HepG2 (cell line): Measurements from ENCODE around the gene PIF1. TPM values are rescaled to one million over a fixed set of nuclear protein-coding genes. Genes with fewer than 3 reads are reported as not detected.

Source experiments
- AGO2 ChIP-seq: fragments of 200-400 bp; formaldehyde crosslinking; optimal IDR thresholded peaks from 2 replicates; pipeline ENCODE3; 2017; ENCODE audit warnings: mild to moderate bottlenecking, low read depth, low read length, moderate library complexity
- ETS1 ChIP-seq: sonication (generic); formaldehyde crosslinking; IDR thresholded peaks from 2 replicates; pipeline ENCODE4 v1.4.0; 2020; ENCODE audit warnings: missing genetic modification reagents
- FOXK1 ChIP-seq: sonication (generic); formaldehyde crosslinking; IDR thresholded peaks from 2 replicates; pipeline ENCODE4 v1.4.0; 2020; ENCODE audit warnings: low read depth, missing genetic modification reagents, borderline replicate concordance
- FOXK2 ChIP-seq: fragments of 450-650 bp; IDR thresholded peaks from 2 replicates; pipeline ENCODE4 v1.6.1; 2016
- GLMP ChIP-seq: sonication (generic); formaldehyde crosslinking; IDR thresholded peaks from 2 replicates; pipeline ENCODE4 v1.9.0; 2021; ENCODE audit warnings: missing genetic modification reagents, mild to moderate bottlenecking, borderline replicate concordance
- KLF13 ChIP-seq: sonication (generic); formaldehyde crosslinking; IDR thresholded peaks from 2 replicates; pipeline ENCODE4 v1.4.0; 2020; ENCODE audit warnings: mild to moderate bottlenecking, missing genetic modification reagents
- NR0B2 ChIP-seq: sonication (generic); formaldehyde crosslinking; IDR thresholded peaks from 2 replicates; pipeline ENCODE4 v1.4.0; 2020; ENCODE audit warnings: mild to moderate bottlenecking, missing genetic modification reagents
- RARA ChIP-seq: IDR thresholded peaks from 2 replicates; pipeline ENCODE4 v1.6.1; 2016; ENCODE audit warnings: missing genetic modification reagents, missing compliant biosample characterization
- SATB2 ChIP-seq: sonication (generic); formaldehyde crosslinking; IDR thresholded peaks from 2 replicates; pipeline ENCODE4 v1.5.0; 2020; ENCODE audit warnings: missing genetic modification reagents
- TAF1 ChIP-seq: sonication (generic); formaldehyde crosslinking; IDR thresholded peaks from 2 replicates; pipeline ENCODE4 v1.4.0; 2020; ENCODE audit warnings: missing genetic modification reagents
- ZBTB38 ChIP-seq: sonication (generic); formaldehyde crosslinking; IDR thresholded peaks from 2 replicates; pipeline ENCODE4 v1.5.1; 2020; ENCODE audit warnings: mild to moderate bottlenecking, missing genetic modification reagents
- ZFP36 ChIP-seq: fragments of 150-350 bp; IDR thresholded peaks from 2 replicates; pipeline ENCODE4 v1.6.1; 2018; ENCODE audit warnings: borderline replicate concordance, low read length, low read depth; ENCODE audit not compliant: partially characterized antibody
- ZNF274 ChIP-seq: sonication (generic); formaldehyde crosslinking; IDR thresholded peaks from 2 replicates; pipeline ENCODE4 v1.5.1; 2020; ENCODE audit warnings: mild to moderate bottlenecking, missing genetic modification reagents
- ZNF615 ChIP-seq: sonication (generic); formaldehyde crosslinking; IDR thresholded peaks from 2 replicates; pipeline ENCODE4 v1.5.0; 2020; ENCODE audit warnings: mild to moderate bottlenecking, missing genetic modification reagents, borderline replicate concordance
- ZNF747 ChIP-seq: sonication (generic); formaldehyde crosslinking; IDR thresholded peaks from 2 replicates; pipeline ENCODE4 v1.8.1; 2023; ENCODE audit warnings: missing genetic modification reagents, mild to moderate bottlenecking, borderline replicate concordance
- polyA plus RNA-seq, 8 experiments: library from polyadenylated mRNA; depleted of rRNA in 3 of 8; stranded (reverse) in 7 of 8; unstranded in 1 of 8; fragments of >200 nt; fragmentation: Illumina TruSeq in 4 of 8; extraction: Trizol in 4 of 8; gene quantifications; 2 replicates each; pipeline versions ENCODE4 v1.2.1 to v1.2.3, GENCODE V29; 2011 to 2016; ENCODE audit warnings: low read depth in 4 of 8, missing spikeins in 1 of 8, mixed read lengths in 1 of 8; ENCODE audit not compliant: insufficient read depth in 1 of 8
- total RNA-seq, 5 experiments: library from RNA; depleted of rRNA; stranded (reverse); fragments of >200 nt; fragmentation: Illumina TruSeq; extraction: Trizol; gene quantifications; 2 replicates each; pipeline ENCODE4 v1.2.3, GENCODE V29; 2016; ENCODE audit warnings: low read depth in 1 of 5
- TF ChIP-seq, protein P1 (sequence below): sonication (generic); formaldehyde crosslinking; IDR thresholded peaks from 2 replicates; pipeline ENCODE4 v1.8.1; 2023; ENCODE audit warnings: mild to moderate bottlenecking, inconsistent platforms, moderate library complexity, missing genetic modification reagents, borderline replicate concordance
- TF ChIP-seq, protein P2 (sequence below): sonication (generic); formaldehyde crosslinking; IDR thresholded peaks from 2 replicates; pipeline ENCODE4 v1.5.1; 2020; ENCODE audit warnings: mild to moderate bottlenecking, missing genetic modification reagents
- TF ChIP-seq, protein P3 (sequence below): sonication (generic); formaldehyde crosslinking; IDR thresholded peaks from 2 replicates; pipeline ENCODE4 v1.4.0; 2020; ENCODE audit warnings: missing genetic modification reagents, borderline replicate concordance

The PIF1 gene
- total and polyA plus RNA-seq, 2 of the 13 experiments (the other 11 are each of a cell fraction or from before 2014, with no cell fraction given): 18.5 to 19.7 TPM

DNA sequence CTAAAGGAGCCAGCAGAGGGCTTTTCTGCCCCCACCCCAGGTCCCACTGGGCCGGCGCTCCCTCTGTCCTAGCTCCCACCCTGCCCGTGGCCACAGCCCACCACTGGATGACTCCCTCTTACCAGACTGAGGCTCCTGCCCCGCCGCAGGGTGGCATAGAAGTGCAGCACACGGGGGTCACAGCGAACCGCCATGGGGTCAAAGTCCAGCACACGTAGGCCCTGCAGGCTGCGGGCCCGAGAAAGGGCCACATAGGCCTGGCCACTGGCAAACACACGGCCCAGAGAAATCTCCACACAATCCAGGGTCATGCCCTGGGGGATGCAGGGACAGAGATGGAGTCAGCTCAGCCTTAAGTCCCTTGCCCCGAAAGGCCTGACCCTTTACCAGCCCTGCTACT is 9.0 kb downstream of the PIF1 start (continued):
- TF ChIP-seq ETS1 (CRISPR knock-in tag) (no peak), ZNF274 (no peak), ZNF615 (no peak), AGO2 (peak; percentile 84), ZFP36 (no peak), KLF13 (no peak), TAF1 (CRISPR knock-in tag) (peak; percentile 29; the same call in 1 of the 2 replicates), GLMP (CRISPR knock-in tag) (no peak), NR0B2 (CRISPR knock-in tag) (peak; percentile 16; the same call in 1 of the 2 replicates), RARA (CRISPR knock-in tag) (peak; percentile 50), SATB2 (CRISPR knock-in tag) (no peak), ZBTB38 (peak; percentile 63), FOXK1 (no peak), FOXK2 (no peak), ZNF747 (CRISPR knock-in tag) (no peak)
- TF ChIP-seq, protein P1, sequence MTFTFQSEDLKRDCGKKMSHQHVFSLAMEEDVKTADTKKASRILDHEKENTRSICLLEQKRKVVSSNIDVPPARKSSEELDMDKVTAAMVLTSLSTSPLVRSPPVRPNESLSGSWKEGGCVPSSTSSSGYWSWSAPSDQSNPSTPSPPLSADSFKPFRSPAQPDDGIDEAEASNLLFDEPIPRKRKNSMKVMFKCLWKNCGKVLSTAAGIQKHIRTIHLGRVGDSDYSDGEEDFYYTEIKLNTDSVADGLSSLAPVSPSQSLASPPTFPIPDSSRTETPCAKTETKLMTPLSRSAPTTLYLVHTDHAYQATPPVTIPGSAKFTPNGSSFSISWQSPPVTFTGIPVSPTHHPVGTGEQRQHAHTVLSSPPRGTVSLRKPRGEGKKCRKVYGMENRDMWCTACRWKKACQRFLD: no peak
- TF ChIP-seq, protein P2, sequence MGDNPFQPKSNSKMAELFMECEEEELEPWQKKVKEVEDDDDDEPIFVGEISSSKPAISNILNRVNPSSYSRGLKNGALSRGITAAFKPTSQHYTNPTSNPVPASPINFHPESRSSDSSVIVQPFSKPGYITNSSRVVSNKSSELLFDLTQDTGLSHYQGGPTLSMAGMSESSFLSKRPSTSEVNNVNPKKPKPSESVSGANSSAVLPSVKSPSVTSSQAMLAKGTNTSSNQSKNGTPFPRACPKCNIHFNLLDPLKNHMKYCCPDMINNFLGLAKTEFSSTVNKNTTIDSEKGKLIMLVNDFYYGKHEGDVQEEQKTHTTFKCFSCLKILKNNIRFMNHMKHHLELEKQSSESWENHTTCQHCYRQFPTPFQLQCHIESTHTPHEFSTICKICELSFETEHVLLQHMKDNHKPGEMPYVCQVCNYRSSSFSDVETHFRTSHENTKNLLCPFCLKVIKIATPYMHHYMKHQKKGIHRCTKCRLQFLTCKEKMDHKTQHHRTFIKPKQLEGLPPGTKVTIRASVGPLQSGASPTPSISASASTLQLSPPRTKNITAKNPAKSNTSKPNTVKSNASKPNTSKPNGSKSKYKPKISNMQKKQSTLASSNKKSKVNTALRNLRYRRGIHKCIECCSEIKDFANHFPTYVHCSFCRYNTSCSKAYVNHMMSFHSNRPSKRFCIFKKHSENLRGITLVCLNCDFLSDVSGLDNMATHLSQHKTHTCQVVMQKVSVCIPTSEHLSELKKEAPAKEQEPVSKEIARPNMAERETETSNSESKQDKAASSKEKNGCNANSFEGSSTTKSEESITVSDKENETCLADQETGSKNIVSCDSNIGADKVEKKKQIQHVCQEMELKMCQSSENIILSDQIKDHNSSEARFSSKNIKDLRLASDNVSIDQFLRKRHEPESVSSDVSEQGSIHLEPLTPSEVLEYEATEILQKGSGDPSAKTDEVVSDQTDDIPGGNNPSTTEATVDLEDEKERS (CRISPR knock-in tag): no peak
- TF ChIP-seq, protein P3, sequence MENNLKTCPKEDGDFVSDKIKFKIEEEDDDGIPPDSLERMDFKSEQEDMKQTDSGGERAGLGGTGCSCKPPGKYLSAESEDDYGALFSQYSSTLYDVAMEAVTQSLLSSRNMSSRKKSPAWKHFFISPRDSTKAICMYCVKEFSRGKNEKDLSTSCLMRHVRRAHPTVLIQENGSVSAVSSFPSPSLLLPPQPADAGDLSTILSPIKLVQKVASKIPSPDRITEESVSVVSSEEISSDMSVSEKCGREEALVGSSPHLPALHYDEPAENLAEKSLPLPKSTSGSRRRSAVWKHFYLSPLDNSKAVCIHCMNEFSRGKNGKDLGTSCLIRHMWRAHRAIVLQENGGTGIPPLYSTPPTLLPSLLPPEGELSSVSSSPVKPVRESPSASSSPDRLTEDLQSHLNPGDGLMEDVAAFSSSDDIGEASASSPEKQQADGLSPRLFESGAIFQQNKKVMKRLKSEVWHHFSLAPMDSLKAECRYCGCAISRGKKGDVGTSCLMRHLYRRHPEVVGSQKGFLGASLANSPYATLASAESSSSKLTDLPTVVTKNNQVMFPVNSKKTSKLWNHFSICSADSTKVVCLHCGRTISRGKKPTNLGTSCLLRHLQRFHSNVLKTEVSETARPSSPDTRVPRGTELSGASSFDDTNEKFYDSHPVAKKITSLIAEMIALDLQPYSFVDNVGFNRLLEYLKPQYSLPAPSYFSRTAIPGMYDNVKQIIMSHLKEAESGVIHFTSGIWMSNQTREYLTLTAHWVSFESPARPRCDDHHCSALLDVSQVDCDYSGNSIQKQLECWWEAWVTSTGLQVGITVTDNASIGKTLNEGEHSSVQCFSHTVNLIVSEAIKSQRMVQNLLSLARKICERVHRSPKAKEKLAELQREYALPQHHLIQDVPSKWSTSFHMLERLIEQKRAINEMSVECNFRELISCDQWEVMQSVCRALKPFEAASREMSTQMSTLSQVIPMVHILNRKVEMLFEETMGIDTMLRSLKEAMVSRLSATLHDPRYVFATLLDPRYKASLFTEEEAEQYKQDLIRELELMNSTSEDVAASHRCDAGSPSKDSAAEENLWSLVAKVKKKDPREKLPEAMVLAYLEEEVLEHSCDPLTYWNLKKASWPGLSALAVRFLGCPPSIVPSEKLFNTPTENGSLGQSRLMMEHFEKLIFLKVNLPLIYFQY (CRISPR knock-in tag): peak; percentile 70; the same call in 1 of the 2 replicates
